Cardiac muscle cell (in vitro differentiated cells and primary cell): Measurements from ENCODE around the gene PGAP6. TPM values are rescaled to one million over a fixed set of nuclear protein-coding genes. Genes with fewer than 3 reads are reported as not detected.
"Not testable (repeated sequence)": the region's sequence is repeated elsewhere in the genome, so short reads cannot be mapped to it uniquely, and the experiment has no call there.

ENCODE experiments used
- DNase-seq, 2 donors: peaks; one replicate each; pipeline versions ENCODE4 v3.0.0 to v3.0.0-alpha.2; 2010 to 2017; ENCODE audit warnings: low read depth in 1 of 2, low spot score in 1 of 2
- H3K27ac ChIP-seq: fragments of 200-600 bp; sonication (generic); 2 replicates; pipeline ENCODE4 v1.5.1; 2016
- H3K27me3 ChIP-seq: fragments of 200-600 bp; sonication (generic); 2 replicates; pipeline ENCODE4 v1.6.0; 2016; ENCODE audit warnings: control low read depth
- H3K36me3 ChIP-seq: fragments of 200-600 bp; sonication (generic); 2 replicates; pipeline ENCODE4 v1.5.1; 2016; ENCODE audit warnings: control low read depth
- H3K4me1 ChIP-seq: fragments of 200-600 bp; sonication (generic); 2 replicates; pipeline ENCODE4 v1.8.1; 2017; ENCODE audit warnings: low read depth, mild to moderate bottlenecking, mixed run types
- H3K4me3 ChIP-seq: fragments of 200-600 bp; sonication (generic); 2 replicates; pipeline ENCODE4 v1.5.1; 2016; ENCODE audit warnings: mild to moderate bottlenecking
- H3K9me3 ChIP-seq: fragments of 200-600 bp; sonication (generic); 2 replicates; pipeline ENCODE4 v1.5.1; 2017; ENCODE audit warnings: low read depth, mild to moderate bottlenecking, control low read depth
- CTCF ChIP-seq: IDR thresholded peaks from 2 replicates; pipeline ENCODE4 v1.5.1; 2012; ENCODE audit warnings: low read depth, mild to moderate bottlenecking, low read length
- polyA plus RNA-seq: library from polyadenylated mRNA; unstranded; fragments of >200 nt; fragmentation: Nextera tagmentation; extraction: Ambion mirVana; gene quantifications from 2 replicates; pipeline ENCODE4 v1.2.1, GENCODE V29; 2016
- total RNA-seq: library from RNA; depleted of rRNA; stranded (reverse); fragments of >200 nt; gene quantifications from 2 replicates; pipeline ENCODE4 v1.2.3, GENCODE V29; 2016

PGAP6 gene
- total and polyA plus RNA-seq, 2 experiments from 2014 or later = 113 to 135 TPM

GRCh38 chr16:378821-379182 lies 3.0 kb downstream of the PGAP6 start:
- Histone ChIP-seq H3K4me3 (no peak overlapping the region), H3K36me3 (peaks cover 18% of the 10 kb centered on the region), H3K9me3 (no peaks in the 10 kb centered on the region), H3K27me3 (no peaks in the 10 kb centered on the region), H3K4me1 (peaks cover 7% of the 10 kb centered on the region), H3K27ac (no peak overlapping the region)
- no peak for TF ChIP-seq CTCF
- no peak for DNase-seq

- H3K36me3 ChIP-seq = peaks cover 20% of the 10 kb centered on the region
- not testable (repeated sequence) for H3K9me3 ChIP-seq, H3K27ac ChIP-seq, DNase-seq, H3K27me3 ChIP-seq, H3K4me1 ChIP-seq, H3K4me3 ChIP-seq
Observed at GRCh38 chr16:378113-378820, 3.5 kb downstream of the PGAP6 start.

- H3K27me3 ChIP-seq = no peaks in the 10 kb centered on the region
- no peak for DNase-seq
- no peaks in the 10 kb centered on the region for H3K9me3 ChIP-seq
- no peak for TF ChIP-seq CTCF
- no peak overlapping the region for H3K4me3 ChIP-seq
- no peak overlapping the region for H3K27ac ChIP-seq
- no peaks in the 10 kb centered on the region for H3K4me1 ChIP-seq
- H3K36me3 ChIP-seq = peaks cover 21% of the 10 kb centered on the region
Observed at GRCh38 chr16:377419-377951, 4.3 kb downstream of the PGAP6 start.

GRCh38 chr16:376817-377418 lies 4.9 kb downstream of the PGAP6 start:
- Histone ChIP-seq H3K27me3 (no peaks in the 10 kb centered on the region), H3K27ac (no peak overlapping the region), H3K9me3 (no peaks in the 10 kb centered on the region), H3K4me3 (no peak overlapping the region), H3K36me3 (peaks cover 22% of the 10 kb centered on the region), H3K4me1 (no peaks in the 10 kb centered on the region)
- DNase-seq = no peak
- no peak for TF ChIP-seq CTCF

- TF ChIP-seq CTCF = no peak
- no peak overlapping the region for H3K27ac ChIP-seq
- no peaks in the 10 kb centered on the region for H3K27me3 ChIP-seq
- no peaks in the 10 kb centered on the region for H3K9me3 ChIP-seq
- peaks cover 27% of the 10 kb centered on the region for H3K36me3 ChIP-seq
- H3K4me1 ChIP-seq = no peaks in the 10 kb centered on the region
- no peak for DNase-seq
- no peak overlapping the region for H3K4me3 ChIP-seq
Observed at GRCh38 chr16:375927-376816, 5.6 kb downstream of the PGAP6 start.
